ENCODE measurements around the gene VTI1A. TPM values are rescaled to one million over a fixed set of nuclear protein-coding genes. Genes with fewer than 3 reads are reported as not detected.
A peak's percentile ranks its signal among the peaks of the same experiment; 100 is the strongest.

The VTI1A gene
- total and polyA plus RNA-seq, 2 of the 4 experiments (the other 2 are of a cell fraction), result 9.7 to 24.9 TPM

- no peak overlapping the region for H2BK120ac ChIP-seq (ENCODE audit: low read depth, low read length)
- H3K14ac ChIP-seq (replicated peaks; ENCODE audit: low read depth, low read length), result no peak overlapping the region
- H3K9me3 ChIP-seq (ENCODE audit: control insufficient read depth, insufficient read depth, low read length), result no peaks in the 10 kb centered on the region
- H4K8ac ChIP-seq (ENCODE audit: low read depth in 2 of 2, low read length in 2 of 2), result no peak overlapping the region
- H2BK15ac ChIP-seq (ENCODE audit: low read depth, low read length), result no peak overlapping the region
- intact Hi-C loops (cut with micrococcal nuclease), result no loop called here
- H2AFZ ChIP-seq (replicated peaks; ENCODE audit: low read length, poor library complexity), result no peak overlapping the region
- TF ChIP-seq CEBPB (IDR thresholded peaks at IDR 0.05; ENCODE audit: low read depth, low read length) (peak; percentile 85), USF2 (IDR thresholded peaks at IDR 0.05; ENCODE audit: low read depth, low read length) (no peak), RAD21 (IDR thresholded peaks at IDR 0.05; ENCODE audit: low read length) (no peak), RCOR1 (IDR thresholded peaks at IDR 0.05; ENCODE audit: insufficient replicate concordance, low read length) (no peak)
- no peak overlapping the region for H3K18ac ChIP-seq (ENCODE audit: low read depth, low read length)
- DNase-seq (no peak), ATAC-seq (ENCODE audit: low read depth) (no peak)
- H2AK5ac ChIP-seq (ENCODE audit: low read depth, low read length), result no peak overlapping the region
- no peak overlapping the region for H2BK20ac ChIP-seq (ENCODE audit: low read depth, low read length)
- POLR2A ChIA-PET (ENCODE audit: unreplicated experiment), result no interaction called here
- H3K27me3 ChIP-seq (ENCODE audit: control insufficient read depth, insufficient read depth, low read length), result no peaks in the 10 kb centered on the region
- H3K4me2 ChIP-seq (ENCODE audit: low read depth, low read length), result no peak overlapping the region
- no TSS peak for BruUV-seq (replicated peaks)
- H3K79me1 ChIP-seq (ENCODE audit: low read depth in 1 of 2, low read length in 2 of 2), result peaks cover 0 to 11% of the 10 kb centered on the region in 2 experiments; a peak in 2 of 4 replicates
- H4K5ac ChIP-seq (ENCODE audit: low read depth, low read length), result no peak overlapping the region
- no peak overlapping the region for H3K4ac ChIP-seq (ENCODE audit: low read depth, low read length)
- H3K9ac ChIP-seq (ENCODE audit: low read depth, low read length), result no peak overlapping the region
- H3K27ac ChIP-seq (ENCODE audit: insufficient read depth, low read length), result no peak overlapping the region
- 92% methylated on average over 2 of the region's 6 CpGs; no CpG with 5 or more reads in 1 of the 2 experiments for WGBS, 2 experiments (ENCODE audit: extremely low coverage in 2 of 2, insufficient read length in 1 of 2)
- no peak overlapping the region for H3K56ac ChIP-seq (ENCODE audit: extremely low read depth, insufficient read depth, low read length)
- peak overlapping the region; percentile 76 for H2AK9ac ChIP-seq (replicated peaks; ENCODE audit: low read depth, low read length, poor library complexity)
- H3K4me3 ChIP-seq (ENCODE audit: insufficient read depth, low read depth, low read length), result no peak overlapping the region
- peaks cover 5% of the 10 kb centered on the region; the same call in 1 of the 2 replicates for H4K20me1 ChIP-seq (ENCODE audit: insufficient read depth, low read length)
- H2BK5ac ChIP-seq (ENCODE audit: low read depth, low read length, poor library complexity, severe bottlenecking), result no peak overlapping the region
- H3K9me1 ChIP-seq (ENCODE audit: insufficient read depth, low read length), result peaks cover 7% of the 10 kb centered on the region
- no peaks in the 10 kb centered on the region for H3K36me3 ChIP-seq (ENCODE audit: control insufficient read depth, insufficient read depth, low read length)
- CTCF ChIA-PET, result no interaction called here
- in situ Hi-C loops (cut with MboI; ENCODE audit: low sequenced_read_pairs), result no loop called here
- no peak overlapping the region for H4K91ac ChIP-seq (ENCODE audit: insufficient read depth, low read depth, low read length)
- no peak overlapping the region for H3K23ac ChIP-seq (ENCODE audit: low read depth, low read length)
- dilution Hi-C loops (cut with HindIII; ENCODE audit: low sequenced_read_pairs, unreplicated experiment), result no loop called here
- H3K4me1 ChIP-seq (ENCODE audit: control insufficient read depth, insufficient read depth, low read length), result peaks cover 4% of the 10 kb centered on the region
Observed at GRCh38 chr10:112653215-112653614, 206.2 kb downstream of the VTI1A start.

Measured in IMR-90 (cell line).